H1 (cell line): ENCODE results near the gene MACF1. TPM values are rescaled to one million over a fixed set of nuclear protein-coding genes. Genes with fewer than 3 reads are reported as not detected.

ENCODE experiments used
- CBX8 ChIP-seq: fragments of 300-800, 300-1000 bp; sonication (generic); IDR thresholded peaks from 2 replicates; pipeline ENCODE4 v1.7.1; 2016; ENCODE audit warnings: low read depth, low read length, borderline replicate concordance
- CHD7 ChIP-seq: fragments of 300-600 bp; sonication (generic); IDR thresholded peaks from 2 replicates; pipeline ENCODE4 v1.7.1; 2012; ENCODE audit warnings: low read length, moderate library complexity, mild to moderate bottlenecking, inconsistent platforms; ENCODE audit not compliant: insufficient replicate concordance
- CTCF ChIP-seq, 3 experiments: IDR thresholded peaks; 1 replicate in 2 of 3; 2 replicates in 1 of 3; pipeline versions ENCODE4 v1.5.1 to v1.6.1; 2011; ENCODE audit warnings: low read length in 3 of 3, mild to moderate bottlenecking in 3 of 3, inconsistent platforms in 2 of 3, low read depth in 1 of 3, moderate library complexity in 1 of 3; ENCODE audit not compliant: insufficient read depth in 1 of 3; ENCODE audit errors: control extremely low read depth in 1 of 3
- JUN ChIP-seq: IDR thresholded peaks from 2 replicates; pipeline ENCODE4 v1.6.1; 2011; ENCODE audit warnings: low read depth, mild to moderate bottlenecking, improper control_type of control experiment, low read length
- MAX ChIP-seq: IDR thresholded peaks from 2 replicates; pipeline ENCODE4 v1.6.1; 2012; ENCODE audit warnings: inconsistent platforms
- RXRA ChIP-seq: IDR thresholded peaks from 2 replicates; pipeline ENCODE4 v1.6.1; 2011; ENCODE audit warnings: low read depth, mild to moderate bottlenecking, low read length, moderate library complexity; ENCODE audit not compliant: insufficient read depth
- SIRT6 ChIP-seq: IDR thresholded peaks from one replicate; pipeline ENCODE4 v1.7.1; 2012; ENCODE audit warnings: low read length, inconsistent platforms
- SP1 ChIP-seq: IDR thresholded peaks from 2 replicates; pipeline ENCODE4 v1.6.1; 2011; ENCODE audit warnings: low read depth, low read length
- polyA plus RNA-seq, 7 experiments: library from polyadenylated mRNA; depleted of rRNA in 3 of 7; stranded (reverse) in 5 of 7; unstranded in 2 of 7; fragments of >200 nt in 5 of 7; fragments of 200-250 nt in 2 of 7; gene quantifications; 1 replicate in 5 of 7; 2 replicates in 1 of 7; 4 replicates in 1 of 7; pipeline versions ENCODE4 v1.2.1 to v1.2.3, GENCODE V29; 2011 to 2013; ENCODE audit warnings: missing spikeins in 2 of 7, mixed read lengths in 2 of 7
- total RNA-seq: library from RNA; stranded (reverse); fragmentation: NEBNext Ultra II Directional; extraction: Animal tissue kit (Norgen Biotek cat#: 25700); gene quantifications from 2 replicates; pipeline ENCODE4 v1.2.1, GENCODE V29; 2021

Gene MACF1
- total and polyA plus RNA-seq, 2 of the 8 experiments (the other 6 are each of a cell fraction or from before 2014, with no cell fraction given), result 59.8 to 285 TPM

GRCh38 chr1:39529901-39530535, 325.5 kb downstream of the MACF1 start (continued):
- no peak for TF ChIP-seq CHD7
- TF ChIP-seq MAX, result no peak
- TF ChIP-seq CBX8, result no peak
- TF ChIP-seq SP1, result no peak
- TF ChIP-seq JUN, result no peak
- TF ChIP-seq CTCF (IDR thresholded peaks at IDR 0.05; ENCODE audit: control extremely low read depth in 1 of 3, insufficient read depth in 1 of 3, low read depth in 1 of 3, low read length in 3 of 3), result no peak
- TF ChIP-seq RXRA, result no peak
- no peak for TF ChIP-seq SIRT6
